Heart left ventricle (tissue), 13 donors: Measurements from ENCODE around the gene RSPRY1.

ENCODE experiments used
- POLR2A ChIP-seq, 2 donors: fragments of 450-650 bp; IDR thresholded peaks; one replicate each; pipeline ENCODE4 v1.6.1; 2017; ENCODE audit warnings: antibody characterized with exemption in 2 of 2, mild to moderate bottlenecking in 2 of 2, moderate library complexity in 2 of 2
- TF ChIP-seq, protein P1 (sequence below), 12 donors: fragments of 200-600 bp; sonication (generic) in 4 of 12; IDR thresholded peaks; one replicate each; pipeline versions ENCODE4 v1.5.0 to v1.8.0; 2018 to 2022; ENCODE audit warnings: antibody characterized with exemption in 12 of 12, mild to moderate bottlenecking in 5 of 12
- donor health status: ischemic (EF 13 %, LVEDD 7.1; RV severe dilation, severe dysfunction).
- donor health status: DM: no; HTN: yes; CAD: no.
- donor health status: DM: no; HTN: no; CAD: no.
- donor health status: ischemic (EF 25% LVEDD 6.9; RV normal size, moderate dysfunction).
- donor health status: ischemic (EF 25% LVEDD 5.7; RV mildly dilated, moderate dysfunction).
- donor health status: ischemic (EF 35%, LVEDD 5.7; RV mildly dilated, moderate dysfunction).
- donor health status: nonischemic (EF 11% LVEDD 7.7; RV severe dilation, severe dysfunction).
- donor health status: DM: yes; HTN: yes; CAD: no.
- donor health status: PGD.
- donor health status: ischemic (EF 29% LVEDD 5.4; RV normal size, mild dysfunction).
- donor health status: nonischemic (EF 23%, LVEDD 6.1; RV moderate dilation, normal function).

DNA sequence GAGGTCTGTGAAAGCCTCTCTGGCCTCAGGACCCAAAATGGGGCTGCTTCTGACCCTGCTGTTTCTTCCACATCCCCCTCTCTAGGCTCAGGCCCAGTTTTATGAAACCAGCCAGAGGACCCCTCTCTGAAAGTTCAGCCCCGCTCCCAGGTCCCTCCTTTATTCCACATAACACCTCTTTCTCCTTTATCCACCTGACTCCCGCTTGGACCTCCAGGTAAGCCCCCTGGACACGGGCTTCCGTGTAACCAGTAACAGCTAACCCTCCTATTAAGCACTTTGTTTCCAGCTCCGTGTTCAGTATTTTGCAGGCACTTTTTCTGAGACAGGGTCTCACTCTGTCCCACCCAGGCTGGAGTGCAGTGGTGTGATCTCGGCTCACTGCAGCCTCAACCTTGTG lies 37.6 kb upstream of the RSPRY1 start:
- TF ChIP-seq, protein P1, sequence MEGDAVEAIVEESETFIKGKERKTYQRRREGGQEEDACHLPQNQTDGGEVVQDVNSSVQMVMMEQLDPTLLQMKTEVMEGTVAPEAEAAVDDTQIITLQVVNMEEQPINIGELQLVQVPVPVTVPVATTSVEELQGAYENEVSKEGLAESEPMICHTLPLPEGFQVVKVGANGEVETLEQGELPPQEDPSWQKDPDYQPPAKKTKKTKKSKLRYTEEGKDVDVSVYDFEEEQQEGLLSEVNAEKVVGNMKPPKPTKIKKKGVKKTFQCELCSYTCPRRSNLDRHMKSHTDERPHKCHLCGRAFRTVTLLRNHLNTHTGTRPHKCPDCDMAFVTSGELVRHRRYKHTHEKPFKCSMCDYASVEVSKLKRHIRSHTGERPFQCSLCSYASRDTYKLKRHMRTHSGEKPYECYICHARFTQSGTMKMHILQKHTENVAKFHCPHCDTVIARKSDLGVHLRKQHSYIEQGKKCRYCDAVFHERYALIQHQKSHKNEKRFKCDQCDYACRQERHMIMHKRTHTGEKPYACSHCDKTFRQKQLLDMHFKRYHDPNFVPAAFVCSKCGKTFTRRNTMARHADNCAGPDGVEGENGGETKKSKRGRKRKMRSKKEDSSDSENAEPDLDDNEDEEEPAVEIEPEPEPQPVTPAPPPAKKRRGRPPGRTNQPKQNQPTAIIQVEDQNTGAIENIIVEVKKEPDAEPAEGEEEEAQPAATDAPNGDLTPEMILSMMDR (IDR thresholded peaks at IDR 0.05): no peak
- no peak for TF ChIP-seq POLR2A (IDR thresholded peaks at IDR 0.05)
